GM12801 (cell line): Measurements from ENCODE around the gene SLC23A1.

Experiments used
- CTCF ChIP-seq: IDR thresholded peaks from one replicate; pipeline ENCODE4 v1.5.1; 2011; ENCODE audit warnings: control low read depth; ENCODE audit not compliant: insufficient read length; ENCODE audit errors: extremely low read depth

The SLC23A1 gene

GRCh38 chr5:139386050-139386438 lies 2.9 kb upstream of the SLC23A1 start:
- no peak for TF ChIP-seq CTCF

- TF ChIP-seq CTCF, result no peak
These were observed 2.3 kb upstream of the SLC23A1 start for GRCh38 chr5:139385061-139386049.

DNA sequence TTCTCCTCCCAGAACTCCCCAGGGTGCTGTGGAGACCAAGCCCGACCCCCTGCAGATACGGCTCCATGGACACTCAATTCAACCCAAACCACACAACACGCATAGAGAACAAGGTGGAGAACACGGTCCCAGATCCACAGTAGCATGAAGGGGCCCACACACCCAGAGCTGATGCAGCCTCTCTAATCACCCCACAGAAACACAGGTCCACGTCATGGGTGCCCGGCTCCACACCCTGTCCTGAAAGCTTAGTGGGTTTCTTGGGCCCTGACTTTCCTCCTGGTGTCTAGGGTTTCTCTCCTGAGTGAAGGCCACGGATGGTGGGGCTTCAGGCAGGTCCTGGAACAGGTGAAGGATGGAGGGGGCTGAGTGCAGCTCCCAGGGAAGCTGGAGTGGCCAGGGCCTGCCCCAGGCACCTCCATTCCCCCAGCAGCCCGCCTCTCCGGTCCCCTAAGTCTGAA lies 1.5 kb upstream of the SLC23A1 start:
- TF ChIP-seq CTCF, result no peak

- TF ChIP-seq CTCF, result no peak
These were observed 995 bp upstream of the SLC23A1 start for GRCh38 chr5:139383993-139384590.

GRCh38 chr5:139382807-139383206 lies 290 bp downstream of the SLC23A1 start:
- no peak for TF ChIP-seq CTCF

DNA sequence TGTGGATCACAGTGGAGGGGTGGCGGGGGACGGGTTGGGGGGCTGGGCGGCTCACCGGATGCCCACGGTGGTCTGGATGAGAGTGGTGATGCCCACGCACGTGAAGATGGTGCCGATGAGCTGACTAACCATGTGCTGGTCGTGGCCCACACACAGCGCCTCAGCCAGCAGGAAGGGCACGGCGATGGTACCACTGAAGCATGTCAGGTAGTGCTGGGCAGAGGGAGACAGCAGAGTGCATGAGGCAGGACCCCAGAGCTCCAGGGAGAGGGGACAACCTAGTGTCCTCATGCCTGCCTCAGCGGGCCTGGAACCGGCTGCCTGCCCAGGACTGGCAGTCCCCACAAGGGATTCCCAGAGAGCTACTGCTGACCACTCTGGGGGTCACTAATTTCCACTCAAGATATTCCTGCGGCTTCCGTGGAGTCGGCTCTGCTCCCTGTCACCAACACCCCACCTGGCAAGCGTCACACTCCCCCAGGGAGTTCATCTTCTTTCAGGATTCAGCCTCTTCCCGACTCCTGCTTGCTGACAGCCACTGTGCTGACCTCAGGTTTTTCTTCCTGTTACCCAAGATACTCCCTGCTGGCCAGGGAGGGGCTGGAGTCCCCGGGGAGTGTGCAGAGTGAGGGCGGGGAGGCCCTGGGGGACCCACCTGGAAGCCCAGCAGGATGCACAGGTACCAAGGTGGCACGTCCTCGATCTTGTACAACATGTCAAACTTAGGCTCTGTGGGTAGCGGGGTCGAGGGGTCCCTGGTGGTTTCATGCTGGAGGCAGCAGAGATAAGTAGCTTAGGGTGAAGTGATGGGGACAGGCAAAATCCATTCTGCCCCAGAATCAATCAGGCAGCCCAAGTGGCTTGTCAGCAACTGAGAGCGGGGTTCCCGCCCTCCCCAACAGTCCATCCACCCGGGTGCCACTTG lies 998 bp downstream of the SLC23A1 start:
- no peak for TF ChIP-seq CTCF
